ENCODE measurements around the gene GIGYF2. TPM values are rescaled to one million over a fixed set of nuclear protein-coding genes. Genes with fewer than 3 reads are reported as not detected.

Gene GIGYF2
- total RNA-seq, 1 experiment from 2014 or later = 55.3 TPM

- H3K4me1 ChIP-seq (ENCODE audit: insufficient read depth, low read length) = no peaks in the 10 kb centered on the region
- no peak overlapping the region for H3K18ac ChIP-seq (ENCODE audit: insufficient read length, low read depth, low read length)
- H3K27ac Mint-ChIP-seq = no peak overlapping the region
- H2AFZ ChIP-seq (ENCODE audit: low read length) = no peak overlapping the region
- H2BK15ac ChIP-seq (ENCODE audit: low read depth, low read length) = no peak overlapping the region
- no peak overlapping the region for H3K9ac ChIP-seq (ENCODE audit: extremely low read depth, insufficient read length, low read length)
- H4K91ac ChIP-seq (ENCODE audit: insufficient read length, low read depth, low read length) = no peak overlapping the region
- no peaks in the 10 kb centered on the region for H3K79me1 ChIP-seq (ENCODE audit: insufficient read depth, low read depth, low read length, poor library complexity, severe bottlenecking)
- no peak for DNase-seq
- TF ChIP-seq CTCF (conservative IDR thresholded peaks at IDR 0.05) = no peak
- no peak overlapping the region for H4K8ac ChIP-seq (replicated peaks; ENCODE audit: insufficient read length, low read depth, low read length)
- H4K20me1 ChIP-seq (ENCODE audit: control insufficient read depth, insufficient read depth, insufficient read length) = no peaks in the 10 kb centered on the region
- no peak overlapping the region for H2AK5ac ChIP-seq (ENCODE audit: insufficient read length, low read length)
- H3K4me3 Mint-ChIP-seq = no peak overlapping the region
- H3K9me3 ChIP-seq (ENCODE audit: control insufficient read depth, low read depth, low read length) = no peaks in the 10 kb centered on the region
- H3K4me1 Mint-ChIP-seq = no peaks in the 10 kb centered on the region
- no peaks in the 10 kb centered on the region for H3K9me3 Mint-ChIP-seq
- no peak overlapping the region for H3K23ac ChIP-seq (ENCODE audit: insufficient read length, low read depth, low read length)
- H2BK12ac ChIP-seq (ENCODE audit: insufficient read length, low read depth, low read length) = no peak overlapping the region
- no peak overlapping the region for H3K4ac ChIP-seq (ENCODE audit: low read depth, low read length)
- WGBS (ENCODE audit: extremely low coverage, insufficient read length, low lambda C conversion rate) = no CpG with 5 or more reads among the region's 7 CpGs
- H3K79me2 ChIP-seq (ENCODE audit: insufficient read depth, low read length) = no peaks in the 10 kb centered on the region
- H3K23me2 ChIP-seq (ENCODE audit: insufficient read length, low read depth, low read length, poor library complexity, severe bottlenecking) = no peaks in the 10 kb centered on the region
- H3K27me3 ChIP-seq (ENCODE audit: insufficient read depth, low read length) = no peaks in the 10 kb centered on the region
- H3K27me3 Mint-ChIP-seq (ENCODE audit: low read depth) = peaks cover 4% of the 10 kb centered on the region
- H3K27ac ChIP-seq (ENCODE audit: insufficient read length, low read depth, low read length) = no peak overlapping the region
- no peak overlapping the region for H2BK20ac ChIP-seq (ENCODE audit: low read depth, low read length, poor library complexity, severe bottlenecking)
- no peak overlapping the region for H2BK120ac ChIP-seq (ENCODE audit: low read depth, low read length, poor library complexity, severe bottlenecking)
- no peak overlapping the region for H4K5ac ChIP-seq (ENCODE audit: insufficient read length, low read depth, low read length)
- no peak overlapping the region for H3K14ac ChIP-seq (ENCODE audit: insufficient read depth, low read length)
- no peak overlapping the region for H2BK5ac ChIP-seq (ENCODE audit: insufficient read length, low read length)
- no peak overlapping the region for H3T11ph ChIP-seq (ENCODE audit: low read length)
- no peaks in the 10 kb centered on the region for H3K36me3 Mint-ChIP-seq (ENCODE audit: insufficient read depth in 1 of 3, low read depth in 3 of 3)
- no peak overlapping the region for H3K4me2 ChIP-seq (ENCODE audit: insufficient read depth, insufficient read length, low read length)
- no peak overlapping the region for H3K56ac ChIP-seq (ENCODE audit: insufficient read length, low read depth, low read length)
Observed at GRCh38 chr2:232680006-232680405, 17.1 kb upstream of the GIGYF2 start.

Data from H9 (cell line).